HG02840 (cell line): ENCODE measurements around the gene STARD3NL.
"Not testable (repeated sequence)": the region's sequence is repeated elsewhere in the genome, so short reads cannot be mapped to it uniquely, and the experiment has no call there.

Experiments used
- ATAC-seq: cut with Tn5 transposase; IDR thresholded peaks from one replicate; pipeline ENCODE4 v1.9.1; 2021; ENCODE audit warnings: mild to moderate bottlenecking, moderate library complexity, moderate number of reproducible peaks; ENCODE audit not compliant: unreplicated experiment, low FRiP score

STARD3NL gene

DNA sequence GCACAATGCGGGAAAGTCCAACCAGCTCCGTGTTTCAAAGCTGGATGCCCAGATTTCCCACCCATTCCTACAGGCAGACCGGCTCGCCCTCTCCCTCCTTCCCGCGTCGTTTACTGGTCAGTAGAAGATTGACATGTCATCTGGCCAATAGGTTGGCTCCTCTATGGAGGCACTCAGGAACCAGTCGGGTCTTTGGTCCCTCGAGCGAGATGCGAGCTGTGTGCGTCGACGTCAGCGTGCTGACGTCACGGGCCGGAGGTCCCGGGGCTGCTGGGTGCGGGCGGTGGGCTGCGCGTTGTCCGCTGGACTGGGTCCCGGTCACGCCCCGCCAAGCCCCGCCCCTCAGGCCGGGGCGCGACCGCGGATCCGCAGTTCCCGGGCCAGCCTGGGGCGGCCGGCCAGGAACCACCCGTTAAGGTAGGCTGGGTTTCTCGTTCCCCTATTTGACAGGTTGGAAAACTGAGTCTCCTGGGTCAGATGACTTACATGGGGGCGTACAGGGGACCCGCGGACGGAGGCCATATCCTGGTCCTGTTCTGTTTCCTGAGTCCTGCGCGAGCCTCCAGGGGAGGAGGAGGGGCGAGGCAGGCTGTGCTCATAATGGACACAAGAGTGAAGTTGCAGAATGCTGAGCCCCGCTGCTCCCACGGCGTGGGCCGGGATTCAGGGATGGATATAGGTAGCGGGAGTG lies at the start of gene STARD3NL:
Gene STARD3NL (plus strand): TSS at position 242 of the 691 bp plus-strand sequence. CDS start 29,260 bp downstream, outside the sequence.
- peak; percentile 100 for ATAC-seq

GRCh38 chr7:38129162-38129561 lies 48.9 kb upstream of the STARD3NL start:
- ATAC-seq: no peak

DNA sequence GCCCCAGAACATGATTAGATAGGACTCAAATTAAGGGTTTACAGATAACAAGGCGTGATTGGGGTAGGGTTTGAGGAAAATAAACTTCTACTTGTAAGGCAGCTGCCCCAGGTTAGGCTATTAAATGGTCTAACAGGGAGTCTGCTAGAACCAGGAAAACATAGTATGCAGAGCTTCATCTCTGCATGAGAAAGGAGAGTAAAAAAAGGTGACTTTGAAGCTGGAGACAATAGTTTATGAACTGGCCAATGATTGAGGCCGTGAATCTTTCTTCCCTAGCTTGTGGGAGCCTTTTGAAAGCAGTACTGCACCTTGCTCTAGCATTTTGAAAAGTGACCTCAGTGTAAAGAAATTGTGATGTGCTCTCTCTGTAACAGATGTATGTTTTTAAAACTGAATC lies 48.5 kb upstream of the STARD3NL start:
- ATAC-seq: no peak

DNA sequence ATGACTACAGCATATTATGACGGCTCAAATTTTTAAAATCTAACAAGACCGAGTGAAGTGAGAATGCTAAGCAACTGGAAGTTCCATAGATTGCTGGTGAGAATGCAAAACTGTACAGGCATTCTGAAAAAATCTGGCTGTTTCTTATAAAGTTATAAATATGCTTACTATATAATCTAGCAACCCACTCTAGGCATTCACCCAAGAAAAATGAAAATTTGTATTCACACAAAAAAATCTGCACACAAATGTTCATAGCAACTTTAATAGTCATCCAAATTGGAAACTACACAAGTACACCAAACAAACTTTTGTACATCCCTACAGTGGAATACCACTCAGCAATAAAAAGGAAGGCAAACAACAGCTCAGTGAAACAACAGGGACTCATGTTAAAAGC lies 39.9 kb upstream of the STARD3NL start:
- no peak for ATAC-seq

DNA sequence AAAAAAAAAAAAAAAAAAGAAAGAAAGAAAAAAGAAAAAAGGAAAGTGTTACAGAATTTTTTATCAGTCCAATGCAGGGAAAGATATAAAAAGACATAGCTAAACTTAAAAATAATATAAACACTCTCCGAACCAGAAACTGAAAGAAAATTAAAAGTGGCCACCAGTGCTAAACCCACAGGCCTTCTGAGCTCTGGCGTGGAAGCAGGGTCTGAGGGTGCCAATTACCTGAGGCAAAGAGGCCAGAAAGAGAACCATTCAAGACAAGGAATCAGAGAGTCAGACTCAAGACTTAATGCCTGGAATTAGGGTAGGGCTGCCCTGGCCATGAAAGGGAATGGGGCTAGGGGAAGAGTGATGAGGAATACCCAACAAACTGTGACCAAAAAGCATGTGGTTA lies 36.9 kb upstream of the STARD3NL start:
- no peak for ATAC-seq

DNA sequence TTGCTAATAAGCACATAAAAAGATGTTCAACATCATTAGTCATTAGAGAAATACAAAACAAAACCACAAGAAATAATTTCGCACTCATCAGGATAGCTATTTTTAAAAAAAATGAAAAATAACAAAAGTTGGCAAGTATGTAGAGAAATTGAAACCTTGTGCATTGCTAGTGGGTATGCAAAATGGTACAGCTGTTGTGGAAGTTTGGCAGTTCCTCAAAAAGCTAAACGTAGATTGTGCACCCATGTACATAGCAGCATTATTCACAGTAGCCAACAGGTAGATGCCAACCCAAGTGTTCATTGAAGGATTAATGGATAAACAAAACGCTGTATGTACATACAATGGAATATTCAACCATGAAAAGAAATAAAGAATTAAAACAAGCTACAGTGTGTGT lies 35.3 kb upstream of the STARD3NL start:
- peak; percentile 82 for ATAC-seq

DNA sequence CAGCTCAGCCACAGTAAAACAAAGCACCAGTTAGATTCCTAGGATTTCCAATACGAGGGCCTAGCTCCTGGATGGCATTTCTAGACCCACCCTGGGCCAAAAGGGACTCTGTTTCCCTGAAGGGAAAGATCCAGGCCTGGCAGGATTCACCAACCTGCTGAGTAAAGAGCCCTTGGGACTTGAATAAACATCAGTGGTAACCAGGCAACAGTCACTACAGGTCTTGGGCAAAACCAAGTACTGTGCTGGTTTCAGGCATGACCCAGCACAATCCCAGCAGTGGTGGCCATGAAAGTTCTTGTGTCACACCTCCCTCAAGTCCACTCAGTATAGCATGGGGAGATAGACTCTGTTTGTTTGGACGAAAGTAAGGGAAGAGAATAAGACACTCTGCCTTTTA lies 31.0 kb upstream of the STARD3NL start:
- ATAC-seq: no peak

DNA sequence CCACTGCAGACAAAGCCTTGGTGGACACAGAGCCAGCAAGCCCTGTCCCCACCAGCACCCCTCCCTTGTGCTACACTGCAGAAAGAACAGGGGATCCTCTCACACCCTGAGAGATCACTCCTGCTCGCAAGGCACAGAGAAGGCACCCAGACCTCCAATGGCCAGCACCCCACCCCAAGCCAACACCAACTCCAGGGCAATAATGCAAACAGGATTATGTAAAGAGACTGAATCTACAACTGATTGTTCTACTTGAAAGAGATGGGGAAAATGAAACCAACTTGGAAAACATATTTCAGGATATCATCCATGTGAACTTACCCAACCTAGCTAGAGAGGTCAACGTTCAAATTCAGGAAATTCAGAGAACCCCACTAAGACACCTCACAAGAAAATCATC lies 26.5 kb upstream of the STARD3NL start:
- no peak for ATAC-seq

- no peak for ATAC-seq
Measured at GRCh38 chr7:38153515-38153914, 24.5 kb upstream of the STARD3NL start.

- no peak for ATAC-seq
Measured at GRCh38 chr7:38154278-38154677, 23.8 kb upstream of the STARD3NL start.

DNA sequence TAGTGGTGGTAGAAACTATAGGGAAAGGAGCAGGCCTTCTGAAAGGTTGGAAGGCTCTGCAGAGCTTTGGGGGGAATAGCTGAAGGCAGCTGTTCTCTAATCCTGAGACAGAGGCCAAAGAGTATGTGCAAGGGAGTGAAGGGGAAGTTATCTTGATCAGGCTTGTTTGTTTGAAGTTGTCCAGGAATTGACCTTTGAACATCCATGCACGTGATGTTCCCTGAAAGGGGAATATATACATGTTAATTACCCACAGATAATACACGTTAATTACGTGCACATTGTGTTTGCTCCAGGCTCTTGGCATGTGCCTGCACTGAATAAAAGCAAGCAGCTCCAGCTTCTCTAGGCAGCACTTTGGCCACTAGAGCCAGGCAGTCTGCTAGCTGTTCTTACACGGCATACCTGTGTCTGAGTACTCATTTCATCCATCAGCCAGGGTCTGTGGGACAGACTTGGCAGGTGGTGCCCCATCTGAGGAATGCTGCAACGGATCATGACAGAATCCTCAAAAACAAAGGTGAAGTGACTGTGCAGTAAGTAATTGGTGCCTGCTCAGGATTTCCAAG lies 18.0 kb upstream of the STARD3NL start:
- ATAC-seq: no peak

GRCh38 chr7:38162036-38162435 lies 16.0 kb upstream of the STARD3NL start:
- no peak for ATAC-seq

GRCh38 chr7:38163671-38164070 lies 14.4 kb upstream of the STARD3NL start:
- no peak for ATAC-seq

GRCh38 chr7:38168890-38169570 lies 9.0 kb upstream of the STARD3NL start:
- ATAC-seq: no peak

GRCh38 chr7:38169847-38170246 lies 8.2 kb upstream of the STARD3NL start:
- peak; percentile 44 for ATAC-seq

DNA sequence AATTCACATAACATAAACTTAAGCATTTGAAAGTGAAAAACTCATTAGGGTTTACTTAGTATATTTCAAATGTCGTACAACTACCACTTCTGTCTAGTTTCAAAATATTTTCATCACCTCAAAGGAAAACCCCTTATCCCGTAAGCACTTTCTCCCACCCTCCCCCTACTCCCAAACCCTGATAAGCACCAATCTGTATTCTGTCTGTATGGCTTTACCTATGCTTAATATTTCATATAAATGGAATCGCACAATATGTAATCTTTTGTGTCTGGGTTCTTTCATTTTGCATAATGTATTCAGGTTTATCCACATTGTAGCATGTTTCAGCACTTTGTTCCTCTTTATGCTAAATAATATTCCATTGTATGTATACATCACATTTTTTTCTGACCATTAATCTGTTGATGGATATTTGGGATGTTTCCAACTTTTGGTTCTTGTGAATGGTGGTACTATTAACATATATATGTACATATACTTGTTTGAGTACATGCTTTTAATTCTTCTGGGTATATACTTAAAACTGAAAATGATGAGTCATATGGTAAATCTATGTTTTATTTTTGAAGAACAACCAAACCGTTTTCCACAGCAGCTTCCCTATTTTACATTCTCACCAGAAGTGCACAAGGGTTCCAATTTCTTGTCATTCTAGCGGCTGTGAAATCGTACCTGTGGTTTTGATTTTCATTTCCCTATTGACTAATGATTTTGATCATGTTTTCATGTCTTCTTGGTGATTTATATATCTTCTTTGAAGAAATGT lies 6.2 kb upstream of the STARD3NL start:
- peak; percentile 58 for ATAC-seq

DNA sequence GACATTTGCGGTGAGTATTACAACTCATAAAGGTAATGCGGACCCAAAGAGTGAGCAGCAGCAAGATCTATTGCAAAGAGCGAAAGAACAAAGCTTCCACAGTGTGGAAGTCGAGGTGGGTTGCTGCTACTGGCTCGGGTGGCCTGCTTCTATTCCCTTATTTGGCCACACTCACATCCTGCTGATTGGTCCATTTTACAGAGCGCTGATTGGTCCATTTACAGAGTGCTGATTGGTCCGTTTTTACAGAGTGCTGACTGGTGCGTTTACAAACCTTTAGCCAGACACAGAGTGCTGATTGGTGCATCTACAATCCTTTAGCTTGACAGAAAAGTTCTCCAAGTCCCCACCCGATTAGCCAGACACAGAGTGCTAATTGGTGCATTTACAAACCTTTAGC lies 2.5 kb upstream of the STARD3NL start:
- ATAC-seq: not testable (repeated sequence)

DNA sequence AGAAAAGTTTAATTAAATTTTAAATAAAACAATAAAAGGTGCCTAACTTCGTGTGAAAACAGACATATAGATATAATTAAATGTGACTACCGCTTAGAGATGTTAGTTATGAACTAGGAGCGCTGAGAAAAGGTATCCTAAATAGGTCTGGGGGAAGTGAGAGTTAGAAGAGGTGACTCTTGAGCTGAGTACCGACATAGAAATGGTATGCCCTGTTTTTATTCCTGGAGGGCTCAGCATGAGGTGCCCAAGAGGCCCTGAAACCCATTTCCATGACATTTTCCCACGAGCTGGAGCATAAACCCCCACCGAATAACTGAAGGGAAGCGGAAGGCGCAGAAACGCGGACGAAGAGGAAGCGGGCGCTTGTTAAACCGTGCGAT lies 433 bp upstream of the STARD3NL start:
- ATAC-seq: no peak

DNA sequence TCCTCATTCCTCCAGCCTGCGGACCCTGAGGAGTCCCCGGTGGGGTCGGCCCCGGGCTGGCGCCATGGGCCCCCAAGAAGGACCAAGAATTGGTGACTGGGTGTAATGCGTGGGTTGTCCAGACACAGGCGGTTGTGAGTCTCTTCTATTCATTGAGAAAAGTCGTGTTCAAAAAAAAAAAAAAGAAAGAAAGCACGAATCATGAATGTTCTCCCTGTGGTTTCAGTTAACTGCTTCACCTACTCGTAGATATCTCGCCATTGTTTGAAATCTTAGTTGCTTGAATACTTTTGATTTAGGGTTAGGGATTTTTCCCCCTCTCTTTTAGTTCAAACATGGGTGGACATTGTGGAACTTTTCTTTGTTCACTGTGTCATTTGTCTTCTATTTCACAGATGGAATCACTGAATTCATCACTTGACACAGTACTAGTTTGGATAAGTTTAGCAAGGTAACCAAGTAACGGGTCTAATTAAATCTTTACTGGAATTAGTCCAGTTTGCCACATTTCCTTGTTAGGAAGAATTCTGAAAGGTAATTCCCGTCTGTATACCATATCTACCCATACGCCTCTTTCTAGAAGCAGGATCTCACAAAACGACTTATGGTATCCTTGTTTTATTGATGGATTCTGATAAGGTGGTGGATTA lies 775 bp downstream of the STARD3NL start:
- peak; percentile 27 for ATAC-seq

DNA sequence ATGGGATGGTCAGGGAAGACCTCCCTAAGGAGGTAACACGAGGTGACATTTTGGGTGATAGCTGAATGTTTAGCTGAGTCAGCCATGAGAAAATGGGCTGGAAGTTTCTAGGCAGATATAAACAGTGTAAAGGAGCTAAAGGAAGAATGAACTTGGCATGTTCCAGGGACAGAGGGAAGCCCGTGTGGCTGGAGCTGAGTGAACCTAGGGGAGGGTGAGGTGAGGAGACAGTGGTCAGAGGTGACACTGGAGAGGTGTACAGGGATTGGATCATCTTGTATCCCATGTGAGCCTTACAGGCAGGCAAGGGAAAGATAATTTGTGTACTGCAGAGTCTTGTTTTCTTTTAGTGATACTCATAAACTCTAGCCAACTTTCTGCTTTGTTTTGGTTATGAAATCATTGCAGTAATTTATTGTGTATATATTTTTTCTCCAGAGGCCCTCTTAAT lies 1.8 kb downstream of the STARD3NL start:
- ATAC-seq: no peak

GRCh38 chr7:38181111-38181510 lies 3.1 kb downstream of the STARD3NL start:
- ATAC-seq: no peak
